Testis (tissue), 3 donors: ENCODE measurements around the gene A3GALT2. TPM values are rescaled to one million over a fixed set of nuclear protein-coding genes. Genes with fewer than 3 reads are reported as not detected.
A peak's percentile ranks its signal among the peaks of the same experiment; 100 is the strongest.

Source experiments
- DNase-seq: peaks from one replicate; pipeline ENCODE4 v3.0.0-alpha.2; 2019
- H3K27ac ChIP-seq, 2 donors: fragments of 200-600 bp; sonication (generic); one replicate each; pipeline ENCODE4 v1.5.1; 2019
- H3K27me3 ChIP-seq: fragments of 200-600 bp; sonication (generic); one replicate; pipeline ENCODE4 v1.5.1; 2019
- H3K36me3 ChIP-seq: fragments of 200-600 bp; sonication (generic); one replicate; pipeline ENCODE4 v1.5.1; 2017; ENCODE audit warnings: low read depth; ENCODE audit errors: missing control alignments
- H3K4me1 ChIP-seq: fragments of 200-600 bp; sonication (generic); one replicate; pipeline ENCODE4 v1.5.1; 2019
- H3K4me3 ChIP-seq, 2 donors: fragments of 200-600 bp; sonication (generic); one replicate each; pipeline ENCODE4 v1.5.1; 2017 to 2019
- H3K9me3 ChIP-seq: fragments of 200-600 bp; sonication (generic); one replicate; pipeline ENCODE4 v1.5.1; 2017
- CTCF ChIP-seq, 3 experiments: fragments of 450-650 bp in 2 of 3; fragments of 200-600 bp in 1 of 3; sonication (generic) in 1 of 3; IDR thresholded peaks; one replicate each; pipeline ENCODE4 v1.5.1; 2016 to 2019; ENCODE audit warnings: antibody characterized with exemption in 3 of 3, mild to moderate bottlenecking in 2 of 3, moderate library complexity in 1 of 3
- POLR2A ChIP-seq: fragments of 450-650 bp; IDR thresholded peaks from one replicate; pipeline ENCODE4 v1.6.1; 2017; ENCODE audit warnings: antibody characterized with exemption, mild to moderate bottlenecking, moderate library complexity
- WGBS, 2 donors: methylation state at CpG; one replicate each; pipeline ENCODE4 v1.1.5; 2018; 5-methylcytosine and 5-hydroxymethylcytosine counted together
- intact Hi-C: fragments of 100-400 bp; cut with DNase I; formaldehyde crosslinking; loops from one replicate; pipeline ENCODE4 v1.15.1; 2023; ENCODE audit warnings: low total_unique reads
- microRNA counts, 2 donors: library from miRNA; unstranded; fragments of <30 nt; microRNA quantifications; one replicate each; lab custom pipeline; 2016
- microRNA-seq, 2 donors: library from miRNA; unstranded; fragments of <30 nt; microRNA quantifications; one replicate each; pipeline ENCODE4, GENCODE V29; 2016; ENCODE audit warnings: borderline number of aligned reads in 2 of 2, borderline replicate concordance in 1 of 2
- polyA plus RNA-seq: library from polyadenylated mRNA; stranded (reverse); fragments of 350-450 nt; fragmentation: Illumina TruSeq; extraction: RNeasy Lipid Tissue Mini Kit (QIAGEN cat#74804); gene quantifications from one replicate; pipeline ENCODE4 v1.2.3, GENCODE V29; 2014; ENCODE audit warnings: low read depth, low replicate concordance; ENCODE audit not compliant: insufficient read depth
- small RNA-seq, 2 donors: library from RNA; depleted of rRNA; stranded (forward); fragments of <200 nt; gene quantifications; one replicate each; pipeline ENCODE3, GENCODE V24; 2016
- total RNA-seq, 2 donors: library from RNA; depleted of rRNA; stranded (reverse); fragments of >200 nt; gene quantifications; one replicate each; pipeline ENCODE4 v1.2.3, GENCODE V29; 2016

Gene A3GALT2
- total and polyA plus RNA-seq, 3 donors from 2014 or later = 0.87 to 1.7 TPM; not detected in 1

- Histone ChIP-seq H3K9me3 (no peaks in the 10 kb centered on the region), H3K36me3 (no peaks in the 10 kb centered on the region), H3K4me3 (peak overlapping the region; percentile 57 to 74), H3K27me3 (no peaks in the 10 kb centered on the region), H3K4me1 (peaks cover 46% of the 10 kb centered on the region), H3K27ac (peak overlapping the region; percentile 64 to 81)
- 0% methylated on average over 18 of the region's 18 CpGs for WGBS, 2 donors
- intact Hi-C loops = no loop called here
- no peak for DNase-seq
- no peak for TF ChIP-seq CTCF (IDR thresholded peaks at IDR 0.05)
- TF ChIP-seq POLR2A = no peak
These were observed 63.6 kb downstream of the A3GALT2 start for GRCh38 chr1:33257207-33257771.

MicroRNA genes within 50 kb of the gene (microRNA counts, 767-probe panel; counts per million panel counts)
- 0 to 152 counts per million in 2 donors for microRNA hsa-miR-3605-5p (lab: Ali Mortazavi, UCI)

Small RNA genes within 50 kb of the gene (microRNA-seq; reads per million reads assigned to microRNA genes)
- gene MIR3605 = 38.2 to 40.1 reads per million in 2 donors

Small RNA genes within 50 kb of the gene (small RNA-seq; reads per million reads assigned to genes)
- gene RN7SKP16 = 0 reads per million in 2 donors

Other genes with a start within 250 kb of the A3GALT2 start
- 10 to 100 TPM; 38.2 to 68.7 TPM for gene AZIN2, start 239.9 kb downstream of the A3GALT2 start, total RNA-seq
- gene AZIN2, start 239.9 kb downstream of the A3GALT2 start, polyA plus RNA-seq = 56.9 TPM
- 1 to 10 TPM; 6.2 to 8.8 TPM for gene TRIM62, start 139.1 kb downstream of the A3GALT2 start, total RNA-seq
- gene TRIM62, start 139.1 kb downstream of the A3GALT2 start, polyA plus RNA-seq = 6.0 TPM
- gene ZNF362, start 64.6 kb downstream of the A3GALT2 start, total RNA-seq = 10 to 100 TPM; 26.6 to 28.6 TPM
- 16.3 TPM for gene ZNF362, start 64.6 kb downstream of the A3GALT2 start, polyA plus RNA-seq
- gene PHC2, start 110.0 kb upstream of the A3GALT2 start, total RNA-seq = 100 to 1,000 TPM; 121 to 130 TPM
- gene PHC2, start 110.0 kb upstream of the A3GALT2 start, polyA plus RNA-seq = 178 TPM
- 10 to 100 TPM in 1 of 2 donors, 1 to 10 TPM in 1; 9.8 to 10.1 TPM for gene ZSCAN20, start 151.5 kb upstream of the A3GALT2 start, total RNA-seq
- gene ZSCAN20, start 151.5 kb upstream of the A3GALT2 start, polyA plus RNA-seq = 4.5 TPM